Activated T-cell treated with anti-CD3 and anti-CD28 coated beads, Interleukin-2, amount 50 U/mL, for 4 hours (primary cell): ENCODE data around the gene RNU1-3. TPM values are rescaled to one million over a fixed set of nuclear protein-coding genes. Genes with fewer than 3 reads are reported as not detected.
"Not testable (repeated sequence)": the region's sequence is repeated elsewhere in the genome, so short reads cannot be mapped to it uniquely, and the experiment has no call there.

ENCODE experiments used
- ATAC-seq, 2 donors: fragments of 200-7000 bp; cut with Tn5 transposase; one replicate each; pipeline ENCODE4 v1.10.0; 2021
- DNase-seq: peaks from one replicate; pipeline ENCODE4 v3.0.0-alpha.2; 2020
- H3K27me3 Mint-ChIP-seq: one replicate; pipeline ENCODE4 v1.8.0; 2021; ENCODE audit warnings: low read depth, mixed read lengths
- H3K36me3 Mint-ChIP-seq: one replicate; pipeline ENCODE4 v1.8.0; 2022; ENCODE audit warnings: mixed read lengths; ENCODE audit not compliant: insufficient read depth
- H3K4me1 Mint-ChIP-seq: one replicate; pipeline ENCODE4 v1.8.0; 2021; ENCODE audit warnings: low read depth, mixed read lengths
- H3K4me3 Mint-ChIP-seq: one replicate; pipeline ENCODE4 v1.8.0; 2021; ENCODE audit warnings: mild to moderate bottlenecking, moderate library complexity, mixed read lengths
- H3K9me3 Mint-ChIP-seq: one replicate; pipeline ENCODE4 v1.8.0; 2021; ENCODE audit warnings: mixed read lengths
- total RNA-seq, 3 donors: library from RNA; stranded (reverse); gene quantifications; one replicate each; pipeline ENCODE4 v1.2.1, GENCODE V29; 2021

Gene RNU1-3
- total RNA-seq, 3 donors from 2014 or later, result 1,321 to 1,622 (median 1,616) TPM

- not testable (repeated sequence) for H3K9me3 Mint-ChIP-seq, H3K36me3 Mint-ChIP-seq, H3K27me3 Mint-ChIP-seq, H3K4me1 Mint-ChIP-seq, ATAC-seq, H3K4me3 Mint-ChIP-seq, DNase-seq
These were observed 15.2 kb downstream of the RNU1-3 start for GRCh38 chr1:16651560-16651959.

DNA sequence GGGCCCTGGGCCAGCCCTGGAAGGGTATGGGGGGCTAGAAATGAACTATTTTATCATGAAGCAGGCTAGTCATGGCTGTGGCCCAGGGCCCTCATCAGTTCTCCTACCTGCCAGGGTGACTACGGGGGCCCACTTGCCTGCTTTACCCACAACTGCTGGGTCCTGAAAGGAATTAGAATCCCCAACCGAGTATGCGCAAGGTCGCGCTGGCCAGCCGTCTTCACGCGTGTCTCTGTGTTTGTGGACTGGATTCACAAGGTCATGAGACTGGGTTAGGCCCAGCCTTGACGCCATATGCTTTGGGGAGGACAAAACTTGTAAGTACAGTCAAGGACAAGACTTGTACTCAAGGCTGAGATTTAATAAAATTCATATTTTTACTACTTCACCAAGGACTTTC is 16.8 kb downstream of the RNU1-3 start:
- not testable (repeated sequence) for DNase-seq, H3K4me3 Mint-ChIP-seq, ATAC-seq, H3K27me3 Mint-ChIP-seq, H3K4me1 Mint-ChIP-seq, H3K9me3 Mint-ChIP-seq, H3K36me3 Mint-ChIP-seq

DNA sequence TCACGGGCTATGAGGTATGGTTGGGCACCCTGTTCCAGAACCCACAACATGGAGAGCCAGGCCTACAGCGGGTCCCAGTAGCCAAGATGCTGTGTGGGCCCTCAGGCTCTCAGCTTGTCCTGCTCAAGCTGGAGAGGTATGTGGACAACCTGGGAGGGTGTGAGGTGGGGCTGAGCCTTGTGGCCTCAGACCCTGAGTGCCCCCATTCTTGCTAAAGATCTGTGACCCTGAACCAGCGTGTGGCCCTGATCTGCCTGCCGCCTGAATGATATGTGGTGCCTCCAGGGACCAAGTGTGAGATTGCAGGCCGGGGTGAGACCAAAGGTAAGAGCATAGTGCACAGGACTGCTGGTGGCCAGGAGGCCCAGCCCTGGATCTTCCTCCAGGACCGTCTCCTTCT is 17.4 kb downstream of the RNU1-3 start:
- not testable (repeated sequence) for H3K4me3 Mint-ChIP-seq, H3K9me3 Mint-ChIP-seq, H3K27me3 Mint-ChIP-seq, H3K36me3 Mint-ChIP-seq, ATAC-seq, H3K4me1 Mint-ChIP-seq
- DNase-seq, result peak; percentile 3

DNA sequence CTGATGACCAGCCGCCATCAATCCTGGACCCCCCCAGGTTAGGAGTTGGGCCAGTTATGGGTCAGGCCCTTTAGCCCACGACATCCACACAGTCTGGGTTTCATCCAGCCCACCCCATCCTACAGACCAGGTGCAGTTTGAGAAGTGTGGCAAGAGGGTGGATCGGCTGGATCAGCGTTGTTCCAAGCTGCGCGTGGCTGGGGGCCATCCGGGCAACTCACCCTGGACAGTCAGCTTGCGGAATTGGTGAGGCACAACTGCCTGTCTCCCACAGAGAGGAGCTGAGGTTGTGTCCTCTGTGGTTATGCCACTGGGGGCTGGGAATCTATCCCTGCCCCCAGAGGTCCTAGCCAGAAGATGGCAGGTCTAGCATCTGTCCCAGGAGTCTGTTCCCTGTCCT is 18.0 kb downstream of the RNU1-3 start:
- not testable (repeated sequence) for H3K4me3 Mint-ChIP-seq, H3K36me3 Mint-ChIP-seq, ATAC-seq, H3K9me3 Mint-ChIP-seq, H3K4me1 Mint-ChIP-seq, H3K27me3 Mint-ChIP-seq, DNase-seq

DNA sequence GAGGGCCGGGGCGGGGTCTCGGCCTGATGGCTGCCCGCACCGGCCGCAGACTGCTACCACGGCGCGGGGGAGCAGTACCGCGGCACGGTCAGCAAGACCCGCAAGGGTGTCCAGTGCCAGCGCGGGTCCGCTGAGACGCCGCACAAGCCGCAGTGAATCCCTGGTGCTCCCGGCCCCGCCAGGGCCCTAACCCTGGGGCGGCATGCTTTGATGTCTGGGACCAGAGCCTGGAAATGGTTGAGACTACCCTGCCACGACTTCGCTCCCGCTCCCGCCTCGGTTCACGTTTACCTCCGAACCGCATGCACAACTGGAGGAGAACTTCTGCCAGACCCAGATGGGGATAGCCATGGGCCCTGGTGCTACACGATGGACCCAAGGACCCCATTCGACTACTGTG is 18.5 kb downstream of the RNU1-3 start:
- not testable (repeated sequence) for H3K36me3 Mint-ChIP-seq, ATAC-seq, H3K9me3 Mint-ChIP-seq, H3K27me3 Mint-ChIP-seq, H3K4me1 Mint-ChIP-seq, H3K4me3 Mint-ChIP-seq
- DNase-seq, result peak; percentile 2

DNA sequence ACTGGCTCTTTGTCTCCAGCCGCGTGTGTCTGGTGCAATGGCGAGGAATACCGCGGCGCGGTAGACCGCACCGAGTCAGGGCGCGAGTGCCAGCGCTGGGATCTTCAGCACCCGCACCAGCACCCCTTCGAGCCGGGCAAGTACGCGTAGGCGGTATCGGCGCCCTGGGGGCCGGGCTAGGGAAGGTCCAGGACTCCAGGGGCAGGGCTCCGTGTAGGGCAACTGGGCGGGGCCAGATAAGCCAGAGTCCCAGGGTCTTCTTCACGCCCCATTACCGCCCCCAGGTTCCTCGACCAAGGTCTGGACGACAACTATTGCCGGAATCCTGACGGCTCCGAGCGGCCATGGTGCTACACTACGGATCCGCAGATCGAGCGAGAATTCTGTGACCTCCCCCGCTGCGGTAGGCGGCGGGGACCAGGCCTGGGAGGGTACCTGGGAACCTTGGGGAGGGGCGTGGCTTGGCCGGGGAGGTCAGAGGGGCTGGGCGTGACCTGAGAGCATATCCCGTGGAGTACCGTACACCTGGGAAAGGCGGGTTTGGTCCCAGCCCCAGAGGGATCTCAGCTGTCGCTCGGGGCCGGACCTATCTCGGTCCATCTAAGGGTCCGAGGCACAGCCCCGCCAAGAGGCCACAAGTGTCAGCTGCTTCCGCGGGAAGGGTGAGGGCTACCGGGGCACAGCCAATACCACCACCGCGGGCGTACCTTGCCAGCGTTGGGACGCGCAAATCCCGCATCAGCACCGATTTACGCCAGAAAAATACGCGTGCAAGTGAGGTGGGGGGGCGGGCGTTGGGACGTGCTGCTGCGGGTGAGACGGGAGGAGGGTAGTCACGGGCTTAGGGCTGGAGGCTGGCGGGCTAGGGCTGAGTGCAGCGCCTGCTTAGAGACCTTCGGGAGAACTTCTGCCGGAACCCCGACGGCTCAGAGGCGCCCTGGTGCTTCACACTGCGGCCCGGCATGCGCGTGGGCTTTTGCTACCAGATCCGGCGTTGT is 19.3 kb downstream of the RNU1-3 start:
- ATAC-seq (peak; percentile 9 to 13), DNase-seq (peak; percentile 36)
- H3K4me1 Mint-ChIP-seq, H3K36me3 Mint-ChIP-seq, H3K9me3 Mint-ChIP-seq, H3K27me3 Mint-ChIP-seq: not testable (repeated sequence)
- H3K4me3 Mint-ChIP-seq, result peak overlapping the region; percentile 46

DNA sequence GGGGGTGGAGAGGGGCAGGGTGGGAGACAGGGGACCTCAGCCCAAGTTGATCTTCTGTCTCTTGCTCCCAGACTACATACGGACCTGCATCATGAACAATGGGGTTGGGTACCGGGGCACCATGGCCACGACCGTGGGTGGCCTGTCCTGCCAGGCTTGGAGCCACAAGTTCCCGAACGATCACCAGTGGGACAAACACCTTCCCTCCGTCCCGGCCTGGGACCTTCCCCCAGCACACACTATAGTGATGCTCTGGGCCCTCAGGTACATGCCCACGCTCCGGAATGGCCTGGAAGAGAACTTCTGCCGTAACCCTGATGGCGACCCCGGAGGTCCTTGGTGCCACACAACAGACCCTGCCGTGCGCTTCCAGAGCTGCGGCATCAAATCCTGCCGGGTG is 20.0 kb downstream of the RNU1-3 start:
- not testable (repeated sequence) for H3K27me3 Mint-ChIP-seq, H3K4me3 Mint-ChIP-seq, H3K4me1 Mint-ChIP-seq, ATAC-seq, DNase-seq, H3K36me3 Mint-ChIP-seq, H3K9me3 Mint-ChIP-seq

DNA sequence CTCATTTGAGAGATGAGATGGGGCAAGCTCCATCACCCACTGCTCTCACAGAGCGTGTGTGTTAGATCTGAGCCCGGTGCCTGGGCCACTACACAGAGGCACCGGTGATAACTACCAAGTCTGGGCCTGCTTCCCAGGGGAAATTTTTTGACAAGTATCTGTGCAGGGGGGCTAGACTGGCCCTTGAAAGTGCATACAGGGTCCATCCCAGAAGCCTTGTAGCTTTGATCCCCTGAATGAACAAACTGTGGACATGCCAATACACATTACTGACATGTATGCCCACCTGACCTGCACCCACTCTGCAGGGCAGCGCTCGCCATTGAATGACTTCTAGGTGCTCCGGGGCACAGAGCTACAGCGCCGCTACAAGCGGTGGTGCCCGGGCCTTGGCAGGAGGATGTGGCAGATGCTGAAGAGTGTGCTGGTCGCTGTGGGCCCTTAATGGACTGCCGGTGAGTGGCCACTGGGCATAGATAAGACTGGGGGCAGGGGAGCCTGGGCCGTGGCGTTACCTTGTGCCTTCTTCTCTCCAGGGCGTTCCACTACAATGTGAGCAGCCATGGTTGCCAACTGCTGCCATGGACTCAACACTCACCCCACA is 20.6 kb downstream of the RNU1-3 start:
- not testable (repeated sequence) for H3K4me3 Mint-ChIP-seq, H3K4me1 Mint-ChIP-seq, H3K9me3 Mint-ChIP-seq, ATAC-seq, H3K27me3 Mint-ChIP-seq, H3K36me3 Mint-ChIP-seq
- DNase-seq, result peak; percentile 4

DNA sequence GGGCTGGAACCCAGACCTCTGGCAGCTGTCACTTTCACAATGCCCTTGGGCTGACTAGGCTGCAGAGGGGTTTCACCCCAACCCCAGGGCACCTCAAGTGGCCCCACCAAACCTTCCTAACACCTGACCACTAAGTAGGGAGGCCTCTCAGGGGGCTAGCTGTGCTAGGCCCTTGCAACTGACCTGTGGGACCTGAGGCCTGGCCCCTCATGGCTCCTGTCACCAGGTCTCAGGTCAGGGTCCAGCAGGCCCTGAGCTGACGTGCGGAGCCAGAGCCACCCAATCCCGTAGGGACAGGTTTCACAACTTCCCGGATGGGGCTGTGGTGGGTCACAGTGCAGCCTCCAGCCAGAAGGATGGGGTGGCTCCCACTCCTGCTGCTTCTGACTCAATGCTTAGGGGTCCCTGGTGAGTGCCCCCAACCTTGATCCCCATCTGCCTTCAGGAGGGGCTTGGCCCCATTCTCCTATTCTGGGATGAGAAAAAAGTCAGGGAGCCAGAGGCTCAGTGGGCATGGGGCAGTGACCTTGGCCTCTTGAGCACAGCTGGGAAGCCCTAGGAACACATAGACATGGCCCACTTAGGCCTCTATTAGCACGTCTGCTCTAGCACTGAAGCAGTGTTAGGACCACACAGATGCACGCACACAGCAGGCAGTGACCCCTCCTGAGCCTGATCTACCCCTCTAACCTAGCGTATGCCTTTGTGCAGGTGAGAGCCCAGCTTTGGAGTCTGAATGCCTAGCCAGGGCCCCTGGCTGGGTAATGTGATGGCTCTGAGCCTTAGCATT is 21.3 kb downstream of the RNU1-3 start:
- not testable (repeated sequence) for H3K9me3 Mint-ChIP-seq, H3K4me3 Mint-ChIP-seq, ATAC-seq, H3K36me3 Mint-ChIP-seq, H3K27me3 Mint-ChIP-seq, H3K4me1 Mint-ChIP-seq
- peak; percentile 7 for DNase-seq

DNA sequence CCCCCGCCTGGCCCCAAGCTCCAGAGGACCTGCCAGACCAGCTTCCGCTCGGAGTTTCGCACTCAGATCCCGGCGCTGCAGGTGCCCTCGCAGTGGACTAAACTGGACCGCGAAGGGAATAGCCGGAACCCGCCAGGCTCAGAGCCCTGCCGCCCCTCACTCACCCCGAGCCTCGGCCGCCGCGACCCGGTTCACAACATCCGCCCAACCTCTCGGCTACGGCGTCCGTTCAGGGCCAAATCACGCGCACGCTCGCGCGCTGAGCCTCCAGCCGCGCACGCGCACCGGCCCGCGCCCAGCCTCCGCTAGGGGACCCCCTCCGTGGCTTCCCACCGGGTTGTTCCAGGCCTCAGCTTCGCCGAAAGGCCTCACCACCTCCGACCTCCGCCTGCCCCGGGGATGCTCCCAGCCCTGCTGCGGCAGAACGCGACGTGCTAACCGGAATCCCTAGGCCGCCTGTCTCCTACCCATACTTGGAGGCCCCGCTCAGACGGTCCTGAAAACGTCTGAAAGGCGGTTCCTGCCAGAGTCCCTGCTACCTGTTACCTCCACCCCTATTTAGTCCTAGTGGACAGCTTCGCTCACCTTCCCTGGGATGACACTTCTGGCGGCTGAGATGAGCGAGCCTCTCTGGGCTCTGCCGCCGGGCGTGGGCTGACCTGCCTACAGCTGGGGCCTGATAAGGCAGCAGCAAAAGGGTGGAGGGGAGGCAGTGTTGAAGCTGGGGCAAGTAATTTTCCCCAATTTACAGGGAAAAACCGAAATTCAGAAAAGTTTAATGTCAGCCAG is 22.1 kb downstream of the RNU1-3 start:
- peak; percentile 100 for DNase-seq
- ATAC-seq, result peak; percentile 84 to 87
- H3K9me3 Mint-ChIP-seq, H3K36me3 Mint-ChIP-seq, H3K27me3 Mint-ChIP-seq, H3K4me1 Mint-ChIP-seq, H3K4me3 Mint-ChIP-seq: not testable (repeated sequence)

DNA sequence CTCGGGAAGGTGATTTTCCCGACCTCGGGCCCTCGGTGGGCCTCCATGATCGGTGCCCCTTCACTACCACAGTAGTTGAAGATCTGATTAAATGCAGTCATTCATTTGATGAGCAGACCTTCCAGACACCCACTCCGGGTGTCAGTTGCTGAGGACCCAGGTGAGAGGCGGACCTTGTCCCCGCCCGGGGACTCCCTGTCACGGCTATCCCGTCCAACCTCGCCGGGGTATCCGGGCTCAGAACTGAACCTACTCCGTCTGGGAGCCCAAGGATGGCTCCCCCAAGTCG is 22.6 kb downstream of the RNU1-3 start:
- Mint-ChIP-seq H3K4me1 (no peaks in the 10 kb centered on the region), H3K36me3 (no peaks in the 10 kb centered on the region), H3K27me3 (no peaks in the 10 kb centered on the region), H3K9me3 (no peaks in the 10 kb centered on the region), H3K4me3 (no peak overlapping the region)
- ATAC-seq, result peak; percentile 53 to 56
- no peak for DNase-seq

- H3K27me3 Mint-ChIP-seq, H3K36me3 Mint-ChIP-seq, H3K4me1 Mint-ChIP-seq, H3K9me3 Mint-ChIP-seq, H3K4me3 Mint-ChIP-seq: not testable (repeated sequence)
- peak; percentile 0 to 8 for ATAC-seq
- peak; percentile 6 for DNase-seq
These were observed 23.1 kb downstream of the RNU1-3 start for GRCh38 chr1:16643476-16644192.

DNA sequence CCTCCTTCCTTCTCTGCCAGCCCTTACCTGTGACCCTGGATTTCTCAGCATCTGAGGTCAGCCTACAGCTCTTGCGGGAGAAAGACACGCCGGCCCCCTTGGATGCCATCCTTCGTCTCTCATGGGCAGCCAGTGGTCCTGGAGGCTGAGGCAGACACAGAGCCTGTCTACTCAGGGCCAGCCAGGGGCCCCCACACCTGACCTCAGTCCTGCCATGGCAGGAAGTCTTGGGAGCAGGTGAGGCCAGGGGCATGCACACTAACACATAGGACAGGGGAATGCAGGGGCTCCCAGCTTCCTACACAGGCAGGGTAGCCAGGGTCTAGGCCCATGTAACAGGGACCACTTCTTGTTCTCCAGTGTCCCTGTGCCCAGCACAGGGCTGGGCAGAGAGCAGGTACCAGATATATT is 23.7 kb downstream of the RNU1-3 start:
- not testable (repeated sequence) for H3K36me3 Mint-ChIP-seq

More for the DNA sequence above, 23.7 kb downstream of the RNU1-3 start:
- not testable (repeated sequence) for H3K4me3 Mint-ChIP-seq, ATAC-seq, H3K9me3 Mint-ChIP-seq, H3K4me1 Mint-ChIP-seq, H3K27me3 Mint-ChIP-seq
- peak; percentile 11 for DNase-seq
